Spleen (tissue), 11 donors: ENCODE data around the gene PSMB5. TPM values are rescaled to one million over a fixed set of nuclear protein-coding genes. Genes with fewer than 3 reads are reported as not detected.
A peak's percentile ranks its signal among the peaks of the same experiment; 100 is the strongest.

Source experiments
- DNase-seq: peaks from one replicate; pipeline ENCODE4 v3.0.0-alpha.2; 2020
- H3K27ac ChIP-seq, 8 donors: fragments of 200-600 bp; sonication (generic) in 7 of 8; 1 replicate in 4 of 8; 2 replicates in 4 of 8; pipeline versions ENCODE4 v1.5.0 to v1.8.0; 2016 to 2021; ENCODE audit warnings: inconsistent platforms in 4 of 8, mild to moderate bottlenecking in 4 of 8, moderate library complexity in 1 of 8
- H3K27me3 ChIP-seq, 7 donors: fragments of 200-600 bp; sonication (generic) in 6 of 7; replicated peaks in 1 of 7; 1 replicate in 4 of 7; 2 replicates in 3 of 7; pipeline versions ENCODE4 v1.5.0 to v1.8.0; 2016 to 2021; ENCODE audit warnings: inconsistent platforms in 3 of 7, mild to moderate bottlenecking in 1 of 7
- H3K36me3 ChIP-seq, 6 donors: fragments of 200-600 bp; sonication (generic) in 5 of 6; 1 replicate in 4 of 6; 2 replicates in 2 of 6; pipeline versions ENCODE4 v1.5.0 to v1.8.0; 2016 to 2021; ENCODE audit warnings: inconsistent platforms in 2 of 6
- H3K4me1 ChIP-seq, 6 donors: fragments of 200-600 bp; sonication (generic) in 5 of 6; 1 replicate in 3 of 6; 2 replicates in 3 of 6; pipeline versions ENCODE4 v1.5.0 to v1.8.0; 2016 to 2021; ENCODE audit warnings: inconsistent platforms in 3 of 6
- H3K4me3 ChIP-seq, 8 donors: fragments of 200-600 bp; sonication (generic) in 7 of 8; 1 replicate in 4 of 8; 2 replicates in 4 of 8; pipeline versions ENCODE4 v1.5.0 to v1.8.0; 2016 to 2021; ENCODE audit warnings: inconsistent platforms in 4 of 8, mild to moderate bottlenecking in 4 of 8, moderate library complexity in 2 of 8
- H3K9me3 ChIP-seq, 8 donors: fragments of 200-600 bp; sonication (generic) in 7 of 8; 1 replicate in 4 of 8; 2 replicates in 4 of 8; pipeline versions ENCODE4 v1.5.0 to v1.8.0; 2016 to 2021; ENCODE audit warnings: inconsistent platforms in 4 of 8
- POLR2A ChIP-seq, 3 donors: fragments of 450-650 bp; IDR thresholded peaks; one replicate each; pipeline ENCODE4 v1.5.1; 2017; ENCODE audit warnings: antibody characterized with exemption in 3 of 3, mild to moderate bottlenecking in 1 of 3
- POLR2AphosphoS5 ChIP-seq, 3 donors: sonication (generic); formaldehyde crosslinking; IDR thresholded peaks; one replicate each; pipeline ENCODE4 v1.5.1; 2017; ENCODE audit warnings: antibody characterized with exemption in 3 of 3
- WGBS, 5 donors: extraction: QIAGEN DNeasy Blood & Tissue Kit in 3 of 5; methylation state at CpG; one replicate each; pipeline versions ENCODE4 v1.1.5 to v1.1.7; 2013 to 2018; 5-methylcytosine and 5-hydroxymethylcytosine counted together
- intact Hi-C: fragments of 100-400 bp; cut with DNase I; formaldehyde crosslinking; loops from one replicate; pipeline ENCODE4 v1.15.0; 2023; ENCODE audit warnings: low total_unique reads
- polyA plus RNA-seq, 3 donors: library from polyadenylated mRNA; stranded (reverse); fragments of 200-250 nt; gene quantifications; one replicate each; pipeline ENCODE4 v1.2.1, GENCODE V29; 2013
- total RNA-seq, 7 donors: library from RNA; depleted of rRNA in 3 of 7; stranded (reverse); fragments of >200 nt in 3 of 7; fragmentation: NEBNext Ultra II Directional in 4 of 7; extraction: Animal tissue kit (Norgen Biotek cat#: 25700) in 4 of 7; gene quantifications; one replicate each; pipeline versions ENCODE4 v1.1.0 to v1.2.1, GENCODE V29; 2016 to 2021
- TF ChIP-seq, protein P1 (sequence below), 11 experiments: fragments of 200-600 bp in 7 of 11; fragments of 450-650 bp in 4 of 11; sonication (generic) in 4 of 11; IDR thresholded peaks in 8 of 11; conservative IDR thresholded peaks in 3 of 11; 1 replicate in 7 of 11; 2 replicates in 4 of 11; pipeline versions ENCODE4 v1.4.0 to v1.8.0; 2016 to 2021; ENCODE audit warnings: antibody characterized with exemption in 11 of 11, inconsistent platforms in 4 of 11, mild to moderate bottlenecking in 1 of 11
- donor health status: healthy with polysubstance abuse.
- donor health status: DM: no; HTN: no; CAD: no; lungs with moderate emphysema.
- donor health status: DM: no; HTN: no; CAD: no.
- donor health status: Bipolar disorder and iron deficiency.
- donor health status: healthy.
- donor health status: DM: no; HTN: no; CAD: no.
- donor health status: DM: yes; HTN: yes; CAD: no.

The PSMB5 gene
- total and polyA plus RNA-seq, 10 donors, result 36.5 to 80.1 (median 55.2) TPM

DNA sequence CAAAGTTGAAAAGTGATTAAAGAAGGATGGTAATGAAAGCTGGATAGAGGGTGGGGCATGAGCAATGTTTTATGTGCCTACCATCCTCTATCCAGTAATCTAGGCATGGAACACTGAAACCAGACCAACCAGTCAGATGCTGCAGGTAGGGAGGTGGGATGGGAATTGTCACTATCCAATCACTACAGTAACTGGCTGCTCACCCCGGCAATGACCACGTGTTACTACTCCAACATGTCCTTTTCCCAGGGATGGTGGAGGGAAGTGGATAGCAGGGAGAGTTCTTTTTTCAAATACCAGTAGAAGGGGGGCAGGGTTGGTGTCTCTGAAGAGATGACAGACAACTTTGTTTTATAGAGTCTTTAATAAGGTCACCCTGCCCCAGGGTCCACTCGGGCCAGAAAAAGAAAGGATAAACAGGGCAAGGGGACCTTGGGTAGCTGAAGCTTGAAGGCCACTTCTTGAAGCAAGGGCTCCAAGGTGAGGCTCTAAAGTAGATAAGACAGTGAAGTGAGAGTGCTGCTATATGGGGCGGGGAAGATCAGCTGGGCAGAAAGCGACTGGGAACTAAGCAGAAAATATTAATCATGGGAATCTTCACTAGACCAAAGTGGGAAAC lies 37.3 kb upstream of the PSMB5 start:
- peak overlapping the region in 7 of 8 donors; percentile 65 to 86 (median 81) for H3K27ac ChIP-seq
- no peak for TF ChIP-seq POLR2A (IDR thresholded peaks at IDR 0.05)
- TF ChIP-seq POLR2AphosphoS5 (IDR thresholded peaks at IDR 0.05), result no peak
- TF ChIP-seq, protein P1, sequence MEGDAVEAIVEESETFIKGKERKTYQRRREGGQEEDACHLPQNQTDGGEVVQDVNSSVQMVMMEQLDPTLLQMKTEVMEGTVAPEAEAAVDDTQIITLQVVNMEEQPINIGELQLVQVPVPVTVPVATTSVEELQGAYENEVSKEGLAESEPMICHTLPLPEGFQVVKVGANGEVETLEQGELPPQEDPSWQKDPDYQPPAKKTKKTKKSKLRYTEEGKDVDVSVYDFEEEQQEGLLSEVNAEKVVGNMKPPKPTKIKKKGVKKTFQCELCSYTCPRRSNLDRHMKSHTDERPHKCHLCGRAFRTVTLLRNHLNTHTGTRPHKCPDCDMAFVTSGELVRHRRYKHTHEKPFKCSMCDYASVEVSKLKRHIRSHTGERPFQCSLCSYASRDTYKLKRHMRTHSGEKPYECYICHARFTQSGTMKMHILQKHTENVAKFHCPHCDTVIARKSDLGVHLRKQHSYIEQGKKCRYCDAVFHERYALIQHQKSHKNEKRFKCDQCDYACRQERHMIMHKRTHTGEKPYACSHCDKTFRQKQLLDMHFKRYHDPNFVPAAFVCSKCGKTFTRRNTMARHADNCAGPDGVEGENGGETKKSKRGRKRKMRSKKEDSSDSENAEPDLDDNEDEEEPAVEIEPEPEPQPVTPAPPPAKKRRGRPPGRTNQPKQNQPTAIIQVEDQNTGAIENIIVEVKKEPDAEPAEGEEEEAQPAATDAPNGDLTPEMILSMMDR (IDR thresholded peaks at IDR 0.05 in 8 of 11, conservative IDR thresholded peaks at IDR 0.05 in 3 of 11), result no peak
- H3K27me3 ChIP-seq, result no peaks in the 10 kb centered on the region
- intact Hi-C loops, result no loop called here
- peaks cover 27 to 71% (median 48%) of the 10 kb centered on the region in 6 donors for H3K4me1 ChIP-seq
- H3K36me3 ChIP-seq, result peaks cover 0 to 82% (median 66%) of the 10 kb centered on the region in 6 donors
- no peaks in the 10 kb centered on the region for H3K9me3 ChIP-seq
- DNase-seq, result no peak
- H3K4me3 ChIP-seq, result peak overlapping the region in 5 of 8 donors; percentile 37 to 73 (median 55)
- 57 to 65% (median 63%) methylated on average over 5 of the region's 5 CpGs for WGBS, 5 donors

DNA sequence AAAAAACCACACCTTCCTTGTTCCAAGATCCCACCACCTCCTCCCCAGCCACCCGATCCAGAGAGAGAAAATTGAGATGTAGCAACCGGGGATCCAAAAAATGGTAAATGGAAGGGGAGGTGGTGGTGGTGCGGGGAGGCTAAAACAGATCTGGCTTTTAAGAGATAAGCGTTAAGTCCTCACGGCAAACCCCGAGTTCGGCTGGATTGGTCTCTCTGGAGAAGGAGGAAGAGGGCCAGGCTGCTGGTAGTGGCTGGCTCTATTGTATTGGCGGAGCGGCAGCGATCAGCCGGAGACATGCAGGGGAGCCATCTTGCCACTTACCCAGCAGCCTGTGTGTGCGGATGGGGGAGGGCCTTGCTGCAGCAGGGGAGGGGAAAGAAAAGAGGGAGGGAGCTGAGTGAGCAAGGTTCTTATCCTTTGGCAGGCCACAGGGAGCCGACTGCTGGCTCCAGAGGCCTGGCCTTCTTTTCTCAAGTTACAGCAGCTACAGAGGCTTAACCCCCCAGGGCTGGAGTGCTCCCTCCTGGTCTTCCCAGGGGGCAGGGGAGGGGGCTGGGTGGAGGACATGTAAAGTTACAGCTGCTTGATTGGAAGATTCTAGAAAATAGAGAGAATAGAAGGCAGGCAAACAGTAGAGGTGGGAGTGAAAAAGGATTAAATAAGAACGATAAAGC lies 36.7 kb upstream of the PSMB5 start:
- Histone ChIP-seq H3K27me3 (no peaks in the 10 kb centered on the region), H3K9me3 (no peaks in the 10 kb centered on the region), H3K36me3 (peaks cover 0 to 82% (median 65%) of the 10 kb centered on the region in 6 donors), H3K4me1 (peaks cover 27 to 68% (median 45%) of the 10 kb centered on the region in 6 donors), H3K27ac (peak overlapping the region; percentile 60 to 86 (median 79)), H3K4me3 (peak overlapping the region; percentile 37 to 73 (median 54))
- peak; percentile 92 for DNase-seq
- intact Hi-C loops, result no loop called here
- WGBS, 5 donors, result 2 to 3% (median 2%) methylated on average over 14 of the region's 14 CpGs
- TF ChIP-seq, protein P1 (IDR thresholded peaks at IDR 0.05 in 8 of 11, conservative IDR thresholded peaks at IDR 0.05 in 3 of 11), result peak in 1 of 11 experiments; percentile 21
- TF ChIP-seq POLR2A (IDR thresholded peaks at IDR 0.05) (no peak), POLR2AphosphoS5 (IDR thresholded peaks at IDR 0.05) (peak; percentile 81 to 84 (median 84))

DNA sequence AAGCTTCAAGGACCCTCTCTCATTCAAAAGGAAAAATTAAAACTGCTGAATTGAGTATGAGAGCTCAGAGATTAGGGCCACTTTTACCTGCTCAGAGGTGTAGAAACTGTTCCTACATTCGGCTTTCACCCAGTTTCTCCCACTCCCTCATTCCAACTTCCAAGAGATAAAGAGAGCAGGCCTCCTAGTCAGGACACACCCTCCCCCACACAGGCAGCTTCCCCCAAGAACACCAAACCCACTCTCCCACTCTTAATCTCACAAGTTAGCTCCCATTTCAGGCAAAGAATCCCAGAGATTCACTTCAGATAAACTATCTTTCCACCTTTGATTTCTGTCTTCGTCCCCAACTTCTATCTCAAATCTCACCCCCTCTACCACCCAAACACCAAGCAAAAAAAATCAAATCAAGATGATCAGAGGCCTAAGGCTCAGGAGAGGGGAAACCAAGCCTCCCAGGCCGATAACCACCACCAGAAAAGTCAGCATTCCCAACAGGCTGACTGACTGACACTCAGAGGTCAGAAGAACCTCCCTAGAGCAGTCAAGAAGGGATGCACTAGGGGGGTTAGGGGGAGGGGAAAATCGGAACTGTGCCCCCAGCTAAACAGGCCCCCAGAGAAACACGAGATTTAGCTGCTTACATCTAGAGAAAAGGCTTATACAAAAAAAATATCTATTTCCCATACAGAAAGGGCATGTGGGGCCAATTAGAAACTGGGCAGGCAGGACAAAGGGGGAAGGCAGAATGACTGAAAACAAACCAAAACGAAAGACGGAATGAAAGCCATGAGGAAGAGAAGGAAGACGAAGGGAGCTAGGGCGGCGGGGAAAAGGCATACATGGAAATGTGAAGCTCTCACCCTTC lies 35.8 kb upstream of the PSMB5 start:
- 15 to 21% (median 19%) methylated on average over 10 of the region's 10 CpGs for WGBS, 5 donors
- Histone ChIP-seq H3K4me3 (peak overlapping the region; percentile 37 to 73 (median 54)), H3K27ac (peak overlapping the region; percentile 60 to 86 (median 79)), H3K27me3 (no peaks in the 10 kb centered on the region), H3K36me3 (peaks cover 0 to 82% (median 65%) of the 10 kb centered on the region in 6 donors), H3K4me1 (peaks cover 27 to 63% (median 46%) of the 10 kb centered on the region in 6 donors), H3K9me3 (no peaks in the 10 kb centered on the region)
- DNase-seq, result no peak
- TF ChIP-seq POLR2A (IDR thresholded peaks at IDR 0.05) (no peak), POLR2AphosphoS5 (IDR thresholded peaks at IDR 0.05) (no peak)
- TF ChIP-seq, protein P1 (IDR thresholded peaks at IDR 0.05 in 8 of 11, conservative IDR thresholded peaks at IDR 0.05 in 3 of 11), result no peak
- intact Hi-C loops, result no loop called here
